ENCODE results near the gene LAMC1. TPM values are rescaled to one million over a fixed set of nuclear protein-coding genes. Genes with fewer than 3 reads are reported as not detected.

LAMC1 gene
- total and polyA plus RNA-seq, 2 experiments from 2014 or later = 18.4 to 116 TPM

DNA sequence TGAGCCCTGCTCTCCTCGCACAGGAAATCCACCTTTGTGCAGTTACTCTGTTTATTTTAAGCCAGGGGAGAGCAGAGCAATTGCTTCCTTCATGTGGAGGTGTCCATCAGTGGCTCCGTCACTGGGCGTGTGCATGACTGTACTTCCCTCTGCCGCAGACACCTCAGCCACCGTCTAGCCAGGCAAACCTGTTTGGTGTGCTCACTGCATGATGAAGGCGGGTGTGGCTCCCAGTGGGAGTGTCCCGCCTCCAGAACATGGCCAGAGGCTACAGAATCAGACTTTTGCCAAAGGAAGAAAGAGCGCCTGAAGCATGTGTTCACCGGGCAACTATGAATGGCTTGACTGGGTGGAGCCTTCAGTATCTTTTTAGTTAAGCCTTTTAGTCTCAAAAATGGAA is 136.7 kb downstream of the LAMC1 start (continued):
- no peak for TF ChIP-seq REST (IDR thresholded peaks at IDR 0.05; ENCODE audit: unreplicated experiment)
- TF ChIP-seq EZH2phosphoT487 (IDR thresholded peaks at IDR 0.05; ENCODE audit: unreplicated experiment) = no peak
- TF ChIP-seq EZH2 (IDR thresholded peaks at IDR 0.05; ENCODE audit: low read depth, unreplicated experiment) = no peak
- no peak for TF ChIP-seq CREB1 (CRISPR knock-in tag; IDR thresholded peaks at IDR 0.05; ENCODE audit: low read depth)
- TF ChIP-seq ETS1 (IDR thresholded peaks at IDR 0.05) = no peak
- no peak for TF ChIP-seq POLR2AphosphoS5 (IDR thresholded peaks at IDR 0.05; ENCODE audit: low read depth)
- no peak for TF ChIP-seq NANOG (IDR thresholded peaks at IDR 0.05; ENCODE audit: borderline replicate concordance)

- no peak for ATAC-seq
- Histone ChIP-seq H3K36me3 (ENCODE audit: insufficient read depth) (no peaks in the 10 kb centered on the region), H2AFZ (no peak overlapping the region), H3K4me2 (no peak overlapping the region), H3F3A (replicated peaks; ENCODE audit: low read depth) (no peaks in the 10 kb centered on the region), H3K79me2 (replicated peaks; ENCODE audit: insufficient read depth) (no peaks in the 10 kb centered on the region), H3K27ac (ENCODE audit: low read depth) (no peak overlapping the region), H3K4me1 (ENCODE audit: insufficient read depth) (peaks cover 4% of the 10 kb centered on the region; the same call in 1 of the 2 replicates), H3K27me3 (ENCODE audit: insufficient read depth) (no peaks in the 10 kb centered on the region), H3K4me3 (no peak overlapping the region), H4K20me1 (replicated peaks; ENCODE audit: insufficient read depth) (no peaks in the 10 kb centered on the region), H3K9me2 (ENCODE audit: insufficient read depth) (peaks cover 10% of the 10 kb centered on the region; the same call in 1 of the 2 replicates)
- H3K27me3 Mint-ChIP-seq (ENCODE audit: insufficient read depth, low read depth, poor library complexity) = peaks cover 2% of the 10 kb centered on the region
- TF ChIP-seq ZNF114 (CRISPR knock-in tag; IDR thresholded peaks at IDR 0.05) (no peak), ZNF462 (CRISPR knock-in tag; IDR thresholded peaks at IDR 0.05) (no peak)
- H3K36me3 Mint-ChIP-seq (ENCODE audit: low read depth) = no peaks in the 10 kb centered on the region
- DNase-seq (ENCODE audit: low spot score) = no peak
- peaks cover 14% of the 10 kb centered on the region for H3K4me1 Mint-ChIP-seq
- H3K4me3 Mint-ChIP-seq = no peak overlapping the region
- H3K27ac Mint-ChIP-seq = no peak overlapping the region
- H3K9me3 Mint-ChIP-seq = no peaks in the 10 kb centered on the region
Measured at GRCh38 chr1:183161391-183161790, 138.2 kb downstream of the LAMC1 start.

Data from GM23338 (cell line).